Mesothelial cell of epicardium (in vitro differentiated cells): ENCODE measurements around the gene TFF2. TPM values are rescaled to one million over a fixed set of nuclear protein-coding genes. Genes with fewer than 3 reads are reported as not detected.

Source experiments
- DNase-seq, 2 experiments: peaks; one replicate each; pipeline ENCODE4 v3.0.0; 2021; ENCODE audit warnings: low spot score in 2 of 2; ENCODE audit not compliant: unreplicated experiment in 2 of 2
- H3K27ac Mint-ChIP-seq: 2 replicates; pipeline ENCODE4 v1.8.0; 2021; ENCODE audit warnings: mixed read lengths
- H3K27me3 Mint-ChIP-seq: 2 replicates; pipeline ENCODE4 v1.8.0; 2021; ENCODE audit warnings: low read depth, mixed read lengths
- H3K36me3 Mint-ChIP-seq: 2 replicates; pipeline ENCODE4 v1.8.0; 2021; ENCODE audit warnings: mixed read lengths
- H3K4me1 Mint-ChIP-seq: 2 replicates; pipeline ENCODE4 v1.8.0; 2021; ENCODE audit warnings: mixed read lengths
- H3K4me3 Mint-ChIP-seq: 2 replicates; pipeline ENCODE4 v1.8.0; 2021; ENCODE audit warnings: mild to moderate bottlenecking, moderate library complexity, mixed read lengths
- H3K9me3 Mint-ChIP-seq: 2 replicates; pipeline ENCODE4 v1.8.0; 2021; ENCODE audit warnings: mixed read lengths
- CTCF ChIP-seq: fragments of 200-600 bp; sonication (generic); IDR thresholded peaks from one replicate; pipeline ENCODE4 v1.5.0; 2021; ENCODE audit warnings: antibody characterized with exemption; ENCODE audit not compliant: unreplicated experiment
- total RNA-seq: library from RNA; stranded (reverse); gene quantifications from 3 replicates; pipeline ENCODE4 v1.2.1, GENCODE V29; 2021

TFF2 gene
- total RNA-seq, 1 donor from 2014 or later: not detected

DNA sequence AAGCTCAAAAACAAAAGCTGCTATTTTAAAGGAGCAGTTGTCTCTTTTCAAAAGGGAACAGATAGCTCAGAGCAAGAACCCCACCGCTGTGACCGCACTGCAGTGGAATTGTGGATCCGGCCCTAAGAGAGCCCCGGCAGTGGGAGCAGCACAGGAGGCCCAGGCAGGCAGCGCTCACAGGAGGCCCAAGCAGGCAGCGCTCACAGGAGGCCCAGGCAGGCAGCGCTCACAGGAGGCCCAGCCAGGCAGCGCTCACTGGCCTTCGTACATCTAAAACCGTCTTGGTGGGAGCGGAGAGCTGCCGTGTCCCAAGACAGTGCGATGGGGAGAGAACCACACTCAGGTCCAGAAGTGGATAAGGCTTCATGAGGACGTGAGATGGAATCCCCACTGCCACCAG is 39.6 kb downstream of the TFF2 start:
- Mint-ChIP-seq H3K4me3 (no peak overlapping the region), H3K4me1 (no peaks in the 10 kb centered on the region), H3K36me3 (no peaks in the 10 kb centered on the region), H3K27me3 (peaks cover 55% of the 10 kb centered on the region), H3K27ac (no peak overlapping the region), H3K9me3 (no peaks in the 10 kb centered on the region)
- no peak for DNase-seq
- TF ChIP-seq CTCF: no peak

- Mint-ChIP-seq H3K27ac (no peak overlapping the region), H3K27me3 (peaks cover 60% of the 10 kb centered on the region), H3K4me3 (no peak overlapping the region), H3K4me1 (no peaks in the 10 kb centered on the region), H3K36me3 (no peaks in the 10 kb centered on the region), H3K9me3 (no peaks in the 10 kb centered on the region)
- TF ChIP-seq CTCF: no peak
- DNase-seq: no peak
Observed at GRCh38 chr21:42310411-42311001, 40.3 kb downstream of the TFF2 start.

- Mint-ChIP-seq H3K36me3 (no peaks in the 10 kb centered on the region), H3K27me3 (peaks cover 62% of the 10 kb centered on the region), H3K9me3 (no peaks in the 10 kb centered on the region), H3K27ac (no peak overlapping the region), H3K4me1 (no peaks in the 10 kb centered on the region), H3K4me3 (peak overlapping the region; percentile 39)
- peak; percentile 88 for TF ChIP-seq CTCF
- peak in 1 of 2 experiments; percentile 83 for DNase-seq
Observed at GRCh38 chr21:42309753-42310213, 41.0 kb downstream of the TFF2 start.

DNA sequence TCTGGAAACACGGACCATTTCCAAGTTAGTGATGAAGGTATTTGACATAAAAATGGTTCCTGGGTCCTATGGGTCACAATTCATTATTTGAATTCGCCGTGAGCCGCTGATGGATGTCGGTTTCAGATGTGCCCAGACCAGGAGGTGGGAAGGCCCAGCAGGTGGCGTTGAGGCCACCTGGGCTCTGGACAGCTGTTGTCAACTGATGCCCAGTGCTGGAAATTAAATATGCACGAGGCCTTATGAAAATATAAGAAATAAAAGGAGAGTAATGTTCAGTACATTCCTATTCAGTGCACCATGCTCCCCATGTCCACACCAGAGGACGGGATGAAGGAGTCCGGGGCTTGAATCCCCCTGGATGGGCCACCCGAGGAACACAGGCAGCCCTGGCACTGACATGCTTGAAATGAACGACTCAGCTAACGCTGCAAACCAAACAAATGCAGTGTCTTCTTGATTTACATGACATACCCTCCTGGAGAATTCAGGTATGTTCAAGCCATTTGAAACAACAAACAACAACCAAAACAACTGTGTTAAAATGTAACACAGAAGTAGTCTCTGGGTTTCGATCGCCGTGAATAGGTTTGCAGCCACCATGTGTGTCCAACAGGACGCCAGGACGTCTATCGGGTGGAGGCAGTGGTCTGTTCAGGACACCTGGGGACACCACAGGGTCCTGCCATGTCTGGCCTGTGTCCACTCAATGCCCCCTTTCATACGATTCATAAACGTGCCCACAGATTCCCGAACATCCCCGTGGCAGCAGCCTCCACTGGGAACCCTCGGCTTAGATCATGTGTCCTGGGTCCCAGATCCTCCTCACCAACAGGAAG is 41.7 kb downstream of the TFF2 start:
- Mint-ChIP-seq H3K27me3 (peaks cover 64% of the 10 kb centered on the region), H3K4me1 (no peaks in the 10 kb centered on the region), H3K9me3 (no peaks in the 10 kb centered on the region), H3K36me3 (no peaks in the 10 kb centered on the region), H3K27ac (no peak overlapping the region), H3K4me3 (no peak overlapping the region)
- DNase-seq: no peak
- TF ChIP-seq CTCF: no peak

- Mint-ChIP-seq H3K36me3 (no peaks in the 10 kb centered on the region), H3K4me3 (no peak overlapping the region), H3K27me3 (peaks cover 56% of the 10 kb centered on the region), H3K9me3 (no peaks in the 10 kb centered on the region), H3K4me1 (no peaks in the 10 kb centered on the region), H3K27ac (no peak overlapping the region)
- TF ChIP-seq CTCF: no peak
- DNase-seq: no peak
Observed at GRCh38 chr21:42308161-42308913, 42.5 kb downstream of the TFF2 start.
